Mesendoderm (in vitro differentiated cells): Measurements from ENCODE around the gene METRN.
A peak's percentile ranks its signal among the peaks of the same experiment; 100 is the strongest.
"Not testable (repeated sequence)": the region's sequence is repeated elsewhere in the genome, so short reads cannot be mapped to it uniquely, and the experiment has no call there.

Experiments used
- DNase-seq: peaks from one replicate; pipeline ENCODE4 v3.0.0; 2013
- H2AK5ac ChIP-seq: 2 replicates; pipeline ENCODE4 v1.6.1; 2013; ENCODE audit warnings: low read length, inconsistent platforms
- H2BK120ac ChIP-seq: 2 replicates; pipeline ENCODE4 v1.6.1; 2013; ENCODE audit warnings: low read depth, mild to moderate bottlenecking, low read length, moderate library complexity, mixed read lengths
- H2BK15ac ChIP-seq: replicated peaks from 2 replicates; pipeline ENCODE4 v1.6.1; 2013; ENCODE audit warnings: low read depth, mild to moderate bottlenecking, moderate library complexity
- H2BK5ac ChIP-seq: 2 replicates; pipeline ENCODE4 v1.6.1; 2013; ENCODE audit warnings: low read length, inconsistent platforms
- H3K18ac ChIP-seq: 2 replicates; pipeline ENCODE4 v1.6.1; 2013; ENCODE audit warnings: mild to moderate bottlenecking, low read length, mixed read lengths
- H3K23ac ChIP-seq: one replicate; pipeline ENCODE4 v1.6.1; 2013; ENCODE audit warnings: low read length
- H3K27ac ChIP-seq: 2 replicates; pipeline ENCODE4 v1.5.1; 2013; ENCODE audit warnings: low read depth, mild to moderate bottlenecking, inconsistent platforms, low read length, moderate library complexity
- H3K27me3 ChIP-seq: 2 replicates; pipeline ENCODE4 v1.6.1; 2013; ENCODE audit warnings: low read length, control low read depth, mild to moderate bottlenecking, inconsistent platforms; ENCODE audit not compliant: insufficient read depth, poor library complexity
- H3K36me3 ChIP-seq: 2 replicates; pipeline ENCODE4 v1.6.1; 2013; ENCODE audit warnings: low read length, inconsistent platforms; ENCODE audit not compliant: control insufficient read depth, insufficient read depth
- H3K4ac ChIP-seq: one replicate; pipeline ENCODE4 v1.6.1; 2013; ENCODE audit warnings: low read depth, mild to moderate bottlenecking, low read length, moderate library complexity
- H3K4me1 ChIP-seq: 2 replicates; pipeline ENCODE4 v1.6.1; 2013; ENCODE audit warnings: low read depth, low read length, inconsistent platforms; ENCODE audit not compliant: control insufficient read depth
- H3K4me2 ChIP-seq: 2 replicates; pipeline ENCODE4 v1.6.1; 2013; ENCODE audit warnings: low read length
- H3K4me3 ChIP-seq: 2 replicates; pipeline ENCODE4 v1.5.1; 2013; ENCODE audit warnings: mild to moderate bottlenecking, low read length
- H3K56ac ChIP-seq: one replicate; pipeline ENCODE4 v1.6.1; 2013; ENCODE audit warnings: low read length
- H3K79me1 ChIP-seq: 2 replicates; pipeline ENCODE4 v1.6.1; 2013; ENCODE audit warnings: low read length, inconsistent platforms
- H3K79me2 ChIP-seq: 2 replicates; pipeline ENCODE4 v1.6.1; 2013; ENCODE audit warnings: mild to moderate bottlenecking, low read length; ENCODE audit not compliant: control insufficient read depth, insufficient read depth
- H3K9ac ChIP-seq: 2 replicates; pipeline ENCODE4 v1.6.1; 2013; ENCODE audit warnings: low read length, inconsistent platforms
- H4K5ac ChIP-seq: one replicate; pipeline ENCODE4 v1.6.1; 2013; ENCODE audit warnings: low read length
- H4K8ac ChIP-seq: one replicate; pipeline ENCODE4 v1.6.1; 2013; ENCODE audit warnings: low read depth, mild to moderate bottlenecking, control low read depth, low read length, moderate library complexity
- WGBS: extraction: QIAGEN DNeasy Blood & Tissue Kit; methylation state at CpG from one replicate; pipeline ENCODE4 v1.1.7; 2013; ENCODE audit warnings: low lambda C conversion rate, missing lambda C conversion rate; ENCODE audit not compliant: insufficient coverage; ENCODE audit errors: extremely low coverage; 5-methylcytosine and 5-hydroxymethylcytosine counted together

The METRN gene

DNA sequence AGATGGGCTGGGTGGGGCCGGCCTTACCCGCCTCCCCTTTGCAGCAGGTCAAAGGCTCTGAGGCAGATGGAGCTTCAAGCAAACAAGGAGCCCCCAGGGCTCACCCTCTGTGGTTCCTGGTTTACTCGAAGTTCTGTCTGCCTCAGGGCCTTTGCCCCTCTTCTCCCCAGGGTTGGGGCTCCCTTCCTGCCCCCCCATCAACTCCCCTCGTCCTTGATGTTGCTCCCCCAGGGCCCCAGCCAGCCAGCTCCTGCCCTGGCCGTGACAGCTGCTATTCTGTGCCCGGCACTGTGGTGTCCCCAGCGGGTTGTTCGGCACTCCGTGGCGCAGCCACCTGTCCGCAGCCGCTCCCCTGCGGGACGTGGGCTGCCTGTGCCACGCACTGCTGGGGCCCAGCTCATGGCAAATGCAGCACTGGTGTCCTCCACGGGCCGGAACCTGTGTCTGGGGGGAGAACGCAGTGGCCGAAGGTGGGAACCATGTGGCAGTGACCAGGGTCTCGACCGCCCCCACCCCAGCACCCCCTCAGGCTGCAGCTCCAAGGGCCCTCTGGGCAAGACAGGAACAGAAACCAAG, 4.3 kb upstream of the METRN start:
- Histone ChIP-seq H3K4me2 (no peak overlapping the region), H3K56ac (no peak overlapping the region), H3K79me2 (no peaks in the 10 kb centered on the region), H3K79me1 (no peaks in the 10 kb centered on the region), H2BK5ac (no peak overlapping the region), H4K8ac (no peak overlapping the region), H3K36me3 (no peaks in the 10 kb centered on the region), H2BK120ac (no peak overlapping the region), H3K27ac (no peak overlapping the region), H3K4me3 (no peak overlapping the region), H4K5ac (no peak overlapping the region), H3K4ac (no peak overlapping the region), H3K27me3 (peaks cover 16% of the 10 kb centered on the region), H3K9ac (no peak overlapping the region), H3K23ac (no peak overlapping the region), H2AK5ac (no peak overlapping the region), H3K18ac (no peak overlapping the region), H2BK15ac (no peak overlapping the region), H3K4me1 (no peaks in the 10 kb centered on the region)
- no peak for DNase-seq
- WGBS = no CpG with 5 or more reads among the region's 21 CpGs

DNA sequence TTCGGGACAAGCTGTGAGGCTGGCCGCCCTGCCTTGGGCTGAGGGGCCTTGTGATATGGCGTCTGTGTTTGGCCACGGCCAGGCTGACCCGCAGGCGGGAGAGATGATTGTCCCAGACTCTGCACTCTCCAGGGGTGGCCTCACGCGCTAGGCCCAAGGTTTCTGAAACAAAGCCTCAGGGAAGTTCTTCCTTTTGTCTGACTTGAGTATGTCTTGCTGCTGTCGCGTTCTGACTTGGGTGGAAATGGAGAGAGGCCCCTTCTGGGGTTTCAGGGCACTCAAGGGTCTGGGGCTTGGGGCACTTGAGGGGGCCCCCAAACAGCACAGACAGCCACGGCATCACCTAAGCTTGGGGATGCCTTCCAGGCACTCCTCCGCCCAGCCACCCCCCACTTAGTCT, 3.8 kb upstream of the METRN start:
- Histone ChIP-seq H4K5ac (no peak overlapping the region), H3K27ac (no peak overlapping the region), H3K9ac (no peak overlapping the region), H3K79me2 (no peaks in the 10 kb centered on the region), H2BK5ac (no peak overlapping the region), H3K56ac (no peak overlapping the region), H2BK120ac (no peak overlapping the region), H3K4me2 (no peak overlapping the region), H2BK15ac (no peak overlapping the region), H3K36me3 (no peaks in the 10 kb centered on the region), H3K27me3 (peaks cover 18% of the 10 kb centered on the region), H3K79me1 (no peaks in the 10 kb centered on the region), H3K4ac (no peak overlapping the region), H3K23ac (no peak overlapping the region), H3K4me3 (no peak overlapping the region), H4K8ac (no peak overlapping the region), H3K4me1 (no peaks in the 10 kb centered on the region), H3K18ac (no peak overlapping the region), H2AK5ac (no peak overlapping the region)
- no peak for DNase-seq
- WGBS = no CpG with 5 or more reads among the region's 12 CpGs

DNA sequence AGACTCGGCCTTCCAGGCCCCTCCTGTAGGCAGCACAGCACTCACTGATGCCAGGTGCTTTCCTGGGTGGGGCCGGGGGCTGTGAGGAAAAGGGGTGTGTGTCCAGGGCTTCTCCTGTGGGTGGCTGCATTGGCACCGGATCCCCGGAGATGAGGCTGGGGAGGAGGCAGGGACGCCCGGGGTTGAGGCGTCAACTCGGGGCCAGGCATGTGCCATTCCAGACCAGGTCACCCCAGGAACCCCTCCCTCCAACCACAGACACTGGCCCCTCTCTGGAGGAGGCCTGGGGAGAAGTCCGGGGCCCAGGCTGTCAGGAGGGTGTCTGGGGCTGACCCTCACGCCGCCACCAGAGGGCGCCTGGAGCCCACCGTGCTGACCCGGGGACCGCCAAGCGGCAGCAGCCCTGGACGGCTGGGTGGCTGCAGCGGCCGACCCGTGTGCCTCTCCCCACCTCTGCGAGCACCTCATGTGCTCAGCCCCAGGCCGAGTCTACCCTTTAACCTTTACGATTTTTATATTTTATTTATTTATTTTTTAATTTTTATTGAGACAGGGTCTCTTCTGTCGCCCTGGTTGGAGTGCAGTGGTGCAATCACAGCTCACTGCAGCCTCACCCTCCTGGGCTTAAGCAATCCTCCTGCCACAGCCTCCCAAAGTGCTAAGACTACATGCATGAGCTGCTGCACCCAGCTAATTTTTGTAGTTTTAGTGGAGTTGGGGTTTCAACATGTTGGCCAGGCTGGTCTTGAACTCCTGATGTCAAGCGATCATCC, 3.2 kb upstream of the METRN start:
- no peak overlapping the region for H3K4me3 ChIP-seq
- H3K4ac ChIP-seq = no peak overlapping the region
- H3K4me2 ChIP-seq = no peak overlapping the region
- no peak overlapping the region for H2BK120ac ChIP-seq
- no CpG with 5 or more reads among the region's 25 CpGs for WGBS
- no peaks in the 10 kb centered on the region for H3K4me1 ChIP-seq
- H4K5ac ChIP-seq = no peak overlapping the region
- H3K27ac ChIP-seq = no peak overlapping the region
- peaks cover 12% of the 10 kb centered on the region for H3K27me3 ChIP-seq
- H3K9ac ChIP-seq = no peak overlapping the region
- H3K56ac ChIP-seq = no peak overlapping the region
- no peak overlapping the region for H4K8ac ChIP-seq
- no peak overlapping the region for H3K23ac ChIP-seq
- no peak overlapping the region for H3K18ac ChIP-seq
- no peak overlapping the region for H2AK5ac ChIP-seq
- H2BK15ac ChIP-seq = no peak overlapping the region
- DNase-seq = peak; percentile 75
- no peaks in the 10 kb centered on the region for H3K79me2 ChIP-seq
- H2BK5ac ChIP-seq = no peak overlapping the region
- no peaks in the 10 kb centered on the region for H3K79me1 ChIP-seq
- no peaks in the 10 kb centered on the region for H3K36me3 ChIP-seq

DNA sequence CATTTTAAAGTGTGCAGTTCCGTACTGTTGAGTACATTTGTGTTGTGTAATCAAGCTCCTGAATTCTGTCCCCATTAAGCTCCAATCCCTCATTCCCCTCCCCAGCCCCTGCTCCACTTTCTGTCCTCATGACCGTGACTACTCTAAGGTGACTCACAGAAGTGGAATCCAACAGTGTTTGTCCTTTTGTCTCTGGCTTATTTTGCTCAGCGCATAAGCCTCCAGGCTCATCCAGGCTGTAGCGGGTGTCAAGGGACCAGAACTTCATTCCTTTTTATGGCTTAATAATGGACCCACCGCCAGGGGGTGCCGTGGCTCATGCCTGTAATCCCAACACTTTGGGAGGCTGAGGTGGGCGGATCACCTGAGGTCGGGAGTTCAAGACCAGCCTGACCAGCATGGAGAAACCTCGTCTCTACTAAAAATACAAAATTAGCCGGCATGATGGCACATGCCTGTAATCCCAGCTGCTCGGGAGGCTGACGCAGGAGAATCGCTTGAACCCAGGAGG, 2.1 kb upstream of the METRN start:
- H3K9ac ChIP-seq, H2BK120ac ChIP-seq, H3K36me3 ChIP-seq, H3K27ac ChIP-seq, H3K27me3 ChIP-seq, H4K5ac ChIP-seq, H3K4me1 ChIP-seq, H3K56ac ChIP-seq, H3K4ac ChIP-seq, H3K4me2 ChIP-seq, H3K18ac ChIP-seq, H2AK5ac ChIP-seq, H2BK5ac ChIP-seq, H3K79me1 ChIP-seq, H2BK15ac ChIP-seq, H3K4me3 ChIP-seq, H3K23ac ChIP-seq, H4K8ac ChIP-seq, H3K79me2 ChIP-seq: not testable (repeated sequence)
- WGBS = no CpG with 5 or more reads among the region's 13 CpGs
- DNase-seq = peak; percentile 97

DNA sequence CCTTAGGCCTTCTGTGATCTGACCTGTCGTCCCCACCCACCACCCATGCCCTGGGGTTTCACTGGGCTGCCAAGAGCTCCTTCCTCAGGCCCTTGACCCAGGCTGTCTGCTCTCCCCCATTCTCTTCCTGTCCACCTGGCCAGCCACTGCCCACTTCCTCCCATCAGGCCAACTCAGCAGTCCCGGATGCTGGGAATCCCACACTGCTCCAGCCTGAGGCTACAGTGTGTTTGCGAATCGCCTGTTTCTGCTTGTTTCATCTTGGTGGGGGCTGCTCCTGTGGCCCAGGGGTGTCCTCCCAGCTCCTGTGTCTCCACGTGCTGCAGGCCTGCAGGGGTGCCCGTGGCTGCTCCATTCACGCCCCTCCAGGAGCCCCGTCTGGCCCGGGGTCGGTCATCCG, 839 bp upstream of the METRN start:
- WGBS = no CpG with 5 or more reads among the region's 11 CpGs

More for the DNA sequence above, 839 bp upstream of the METRN start:
- Histone ChIP-seq H2AK5ac (no peak overlapping the region), H3K4me3 (no peak overlapping the region), H3K36me3 (no peaks in the 10 kb centered on the region), H3K4me1 (no peaks in the 10 kb centered on the region), H3K27ac (no peak overlapping the region), H2BK120ac (no peak overlapping the region), H3K56ac (no peak overlapping the region), H3K18ac (no peak overlapping the region), H3K27me3 (peaks cover 7% of the 10 kb centered on the region), H3K79me1 (no peaks in the 10 kb centered on the region), H4K8ac (no peak overlapping the region), H3K4ac (no peak overlapping the region), H2BK15ac (no peak overlapping the region), H3K79me2 (no peaks in the 10 kb centered on the region), H2BK5ac (no peak overlapping the region), H3K23ac (no peak overlapping the region), H3K4me2 (no peak overlapping the region), H3K9ac (no peak overlapping the region), H4K5ac (no peak overlapping the region)
- DNase-seq = no peak
